GM12878 (cell line): Measurements from ENCODE around the gene KPNA4. TPM values are rescaled to one million over a fixed set of nuclear protein-coding genes. Genes with fewer than 3 reads are reported as not detected.

ENCODE experiments used
- ATAC-seq: fragments of 200-7000 bp; cut with Tn5 transposase; 3 replicates; pipeline ENCODE4 v1.9.1; 2020; ENCODE audit warnings: mild to moderate bottlenecking, moderate library complexity
- BruUV-seq: library from RNA; stranded (reverse); fragments of 400-500 nt; replicated peaks from 2 replicates; lab custom pipeline; 2021; lab: Mats Ljungman, UMichigan
- CTCF ChIA-PET: fragments of 300-600 bp; sonication (Branson Sonifier 250); formaldehyde crosslinking; extraction: SDS; loops from one replicate; lab custom pipeline; 2021; ENCODE audit warnings: inconsistent platforms; lab: Yijun Ruan, JAX
- POLR2A ChIA-PET: fragments of 350-600 bp; formaldehyde crosslinking; extraction: SDS; loops from one replicate; lab custom pipeline; 2021; ENCODE audit warnings: inconsistent platforms; lab: Charles Lee
- RAD21 ChIA-PET: fragments of 300-600 bp; sonication (Branson Sonifier 250); formaldehyde crosslinking; loops from one replicate; lab custom pipeline; 2023; ENCODE audit warnings: antibody characterized with exemption; ENCODE audit not compliant: unreplicated experiment; lab: Charles Lee
- SMC1A ChIA-PET: fragments of 300-600 bp; sonication (Branson Sonifier 250); formaldehyde crosslinking; loops from one replicate; lab custom pipeline; 2023; ENCODE audit not compliant: unreplicated experiment, uncharacterized antibody; lab: Charles Lee
- DNase-seq: peaks from one replicate; pipeline ENCODE4 v3.0.0-alpha.2; 2011; ENCODE audit warnings: low read depth, low spot score
- FAIRE-seq: peaks from 3 replicates; lab custom pipeline; 2011; peaks lifted over from hg19 to GRCh38; lab: Jason Lieb, UNC
- H2AFZ ChIP-seq: 2 replicates; pipeline ENCODE4 v1.6.0; 2011; ENCODE audit warnings: low read depth, low read length, control low read depth; ENCODE audit not compliant: control insufficient read depth
- H3K27ac ChIP-seq: 2 replicates; pipeline ENCODE4 v1.5.1; 2011; ENCODE audit warnings: control low read depth; ENCODE audit not compliant: control insufficient read depth, insufficient read depth
- H3K27me3 ChIP-seq, 2 experiments: replicated peaks in 1 of 2; 2 replicates each; pipeline versions ENCODE4 v1.6.0 to v1.6.1; 2011; ENCODE audit warnings: low read length in 1 of 2; ENCODE audit not compliant: control insufficient read depth in 2 of 2, insufficient read depth in 2 of 2
- H3K36me3 ChIP-seq, 2 experiments: 2 replicates each; pipeline ENCODE4 v1.5.1; 2011; ENCODE audit warnings: low read length in 1 of 2; ENCODE audit not compliant: control insufficient read depth in 2 of 2, insufficient read depth in 2 of 2
- H3K4me1 ChIP-seq: 2 replicates; pipeline ENCODE4 v1.6.1; 2011; ENCODE audit warnings: mild to moderate bottlenecking, low read length, moderate library complexity, mixed read lengths; ENCODE audit not compliant: control insufficient read depth, insufficient read depth
- H3K4me2 ChIP-seq: 2 replicates; pipeline ENCODE4 v1.6.0; 2011; ENCODE audit warnings: control low read depth; ENCODE audit not compliant: control insufficient read depth, insufficient read depth
- H3K4me3 ChIP-seq: fragments of 200-600 bp; sonication (generic); 2 replicates; pipeline ENCODE4 v1.5.1; 2016
- H3K79me2 ChIP-seq: 2 replicates; pipeline ENCODE4 v1.6.0; 2011; ENCODE audit warnings: low read length; ENCODE audit not compliant: control insufficient read depth, insufficient read depth
- H3K9ac ChIP-seq: 2 replicates; pipeline ENCODE4 v1.8.0; 2011; ENCODE audit warnings: low read length, control low read depth, mixed read lengths; ENCODE audit not compliant: control insufficient read depth, insufficient read depth
- H3K9me3 ChIP-seq: replicated peaks from 3 replicates; pipeline ENCODE4 v1.5.1; 2011; ENCODE audit warnings: mild to moderate bottlenecking, low read length; ENCODE audit not compliant: control insufficient read depth, insufficient read depth
- H4K20me1 ChIP-seq: 2 replicates; pipeline ENCODE4 v1.6.0; 2011; ENCODE audit not compliant: control insufficient read depth, insufficient read depth
- ASH2L ChIP-seq: fragments of 300-600, 200-600 bp; sonication (generic); IDR thresholded peaks from 2 replicates; pipeline ENCODE4 v1.6.1; 2017; ENCODE audit warnings: low read depth, mild to moderate bottlenecking, borderline replicate concordance
- CBFB ChIP-seq: IDR thresholded peaks from 2 replicates; pipeline ENCODE4 v1.6.1; 2016; ENCODE audit warnings: antibody characterized with exemption, low read depth
- E2F4 ChIP-seq: IDR thresholded peaks from 2 replicates; pipeline ENCODE4 v1.6.1; 2012; ENCODE audit warnings: low read depth, low read length, improper control_type of control experiment
- EGR1 ChIP-seq, 2 experiments: IDR thresholded peaks; 1 replicate in 1 of 2; 2 replicates in 1 of 2; pipeline ENCODE4 v1.6.1; 2011 to 2012; ENCODE audit warnings: low read depth in 2 of 2, low read length in 2 of 2, borderline replicate concordance in 1 of 2, mild to moderate bottlenecking in 1 of 2, moderate library complexity in 1 of 2
- KLF5 ChIP-seq: fragments of 450-650 bp; IDR thresholded peaks from 2 replicates; pipeline ENCODE4 v1.6.1; 2014; ENCODE audit warnings: mild to moderate bottlenecking; ENCODE audit not compliant: partially characterized antibody
- MEF2A ChIP-seq: IDR thresholded peaks from 2 replicates; pipeline ENCODE4 v1.6.1; 2011; ENCODE audit warnings: low read depth, mild to moderate bottlenecking, low read length, moderate library complexity; ENCODE audit not compliant: insufficient read depth
- MLLT1 ChIP-seq: fragments of 450-650 bp; IDR thresholded peaks from 2 replicates; pipeline ENCODE4 v1.6.1; 2016; ENCODE audit warnings: mild to moderate bottlenecking
- MYC ChIP-seq: IDR thresholded peaks from 2 replicates; pipeline ENCODE4 v1.6.1; 2011; ENCODE audit warnings: mild to moderate bottlenecking, low read length, moderate library complexity, inconsistent platforms; ENCODE audit not compliant: insufficient read depth, insufficient replicate concordance, insufficient read length, severe bottlenecking
- PAX5 ChIP-seq: IDR thresholded peaks from 2 replicates; pipeline ENCODE4 v1.6.1; 2011; ENCODE audit warnings: low read depth, low read length, borderline replicate concordance
- RB1 ChIP-seq: fragments of 450-650 bp; formaldehyde crosslinking; IDR thresholded peaks from 2 replicates; pipeline ENCODE4 v1.6.1; 2017; ENCODE audit warnings: mild to moderate bottlenecking, borderline replicate concordance
- SMARCA5 ChIP-seq: fragments of 450-650 bp; IDR thresholded peaks from 2 replicates; pipeline ENCODE4 v1.6.1; 2017; ENCODE audit warnings: mild to moderate bottlenecking
- SREBF1 ChIP-seq: IDR thresholded peaks from 2 replicates; pipeline ENCODE4 v1.6.1; 2012; ENCODE audit warnings: mild to moderate bottlenecking, low read length
- WGBS: methylation state at CpG from one replicate; pipeline ENCODE4 v1.1.6; 2016; ENCODE audit warnings: low lambda C conversion rate; ENCODE audit not compliant: insufficient replicate concordance, insufficient coverage; ENCODE audit errors: missing lambda C conversion rate; 5-methylcytosine and 5-hydroxymethylcytosine counted together
- in situ Hi-C: fragments of 300-500 bp; cut with MboI; formaldehyde crosslinking; loops from 9 replicates; pipeline ENCODE4 v1.14.3; 2018; ENCODE audit warnings: mixed read lengths
- intact Hi-C: fragments of 100-400 bp; cut with micrococcal nuclease; formaldehyde crosslinking; loops from one replicate; pipeline ENCODE4 v1.14.2; 2022; ENCODE audit not compliant: unreplicated experiment
- polyA plus RNA-seq, 11 experiments: library from polyadenylated mRNA; depleted of rRNA in 4 of 11; unstranded in 6 of 11; stranded (reverse) in 5 of 11; fragments of >200 nt; fragmentation: Nextera tagmentation in 4 of 11; fragmentation: Illumina TruSeq in 1 of 11; extraction: Ambion mirVana in 4 of 11; extraction: Trizol in 1 of 11; gene quantifications; 1 replicate in 1 of 11; 2 replicates in 10 of 11; pipeline versions ENCODE4 v1.2.1 to v1.2.3, GENCODE V29; 2011 to 2016; ENCODE audit warnings: inconsistent platforms in 2 of 11, missing spikeins in 2 of 11, low read depth in 1 of 11
- total RNA-seq, 4 experiments: library from RNA; depleted of rRNA in 3 of 4; stranded (reverse); fragments of >200 nt in 3 of 4; fragmentation: Illumina TruSeq in 1 of 4; extraction: Trizol in 1 of 4; gene quantifications; 2 replicates each; pipeline versions ENCODE4 v1.2.1 to v1.2.3, GENCODE V29; 2013 to 2021
- TF ChIP-seq, protein P1 (sequence below): IDR thresholded peaks from 2 replicates; pipeline ENCODE4 v1.6.1; 2011; ENCODE audit warnings: borderline replicate concordance, low read depth, mild to moderate bottlenecking, moderate library complexity, mixed read lengths, low read length; ENCODE audit not compliant: insufficient read depth; ENCODE audit errors: extremely low read length
- TF ChIP-seq, protein P2 (sequence below): IDR thresholded peaks from 2 replicates; pipeline ENCODE4 v1.6.1; 2011; ENCODE audit warnings: borderline replicate concordance, low read depth, mild to moderate bottlenecking, moderate library complexity, low read length; ENCODE audit not compliant: insufficient read depth, poor library complexity, severe bottlenecking

KPNA4 gene
- total and polyA plus RNA-seq, 10 of the 15 experiments (the other 5 are each of a cell fraction or from before 2014, with no cell fraction given): 9.9 to 40.6 (median 18.1) TPM

GRCh38 chr3:160448845-160449635 is 116.3 kb downstream of the KPNA4 start:
- peak; percentile 63 for ATAC-seq
- in situ Hi-C loops (no loop called here), intact Hi-C loops (loop anchor here (1.0 to 5.0 kb wide), 3 partner anchors 36 to 223 kb away; no protein-coding TSS in a partner anchor)
- Histone ChIP-seq H3K4me1 (peaks cover 6% of the 10 kb centered on the region), H3K9ac (peak overlapping the region; percentile 91), H2AFZ (peak overlapping the region; percentile 98), H3K9me3 (peaks cover 5% of the 10 kb centered on the region; the same call in 2 of the 3 replicates), H3K79me2 (peaks cover 58% of the 10 kb centered on the region), H4K20me1 (no peaks in the 10 kb centered on the region), H3K4me3 (peak overlapping the region; percentile 89), H3K36me3 (peaks cover 0 to 17% of the 10 kb centered on the region in 2 experiments; a peak in 1 of 4 replicates), H3K27me3 (no peaks in the 10 kb centered on the region), H3K27ac (peak overlapping the region; percentile 94), H3K4me2 (peak overlapping the region; percentile 93)
- peak; percentile 59 for FAIRE-seq
- TSS peak; percentile 70 for BruUV-seq
- ChIA-PET POLR2A (interaction anchor here (0.6 to 3.9 kb wide), 17 partner anchors 9 to 563 kb away, joined by 3 to 34 read pairs (median 5); partner anchors contain the start of genes IFT80 and SMC4), RAD21 (interaction anchor here (0.7 to 3.1 kb wide), 11 partner anchors 9 to 118 kb away, joined by 3 to 22 read pairs (median 4); partner anchors contain the start of gene SMC4), CTCF (interaction anchor here (0.9 to 3.3 kb wide), 10 partner anchors 9 to 449 kb away, joined by 3 to 17 read pairs (median 4); no protein-coding TSS in a partner anchor), SMC1A (interaction anchor here (1.0 to 7.7 kb wide), 10 partner anchors 9 to 417 kb away, joined by 3 to 73 read pairs (median 4); partner anchors contain the start of gene KPNA4)
- no peak for DNase-seq
- WGBS: under 1% methylated on average over 26 of the region's 26 CpGs
- TF ChIP-seq MYC (no peak), E2F4 (no peak), KLF5 (no peak), MEF2A (no peak), SREBF1 (no peak), ASH2L (0 out of 2 replicates have a peak, but pooled peaks have one; percentile 54), EGR1 (IDR thresholded peaks at IDR 0.05; ENCODE audit: borderline replicate concordance in 1 of 2, low read depth in 2 of 2, low read length in 2 of 2) (no peak), PAX5 (no peak), SMARCA5 (peak; percentile 88), CBFB (no peak), MLLT1 (peak; percentile 70; the same call in 1 of the 2 replicates), RB1 (peak; percentile 28; the same call in 1 of the 2 replicates)
- TF ChIP-seq, protein P1, sequence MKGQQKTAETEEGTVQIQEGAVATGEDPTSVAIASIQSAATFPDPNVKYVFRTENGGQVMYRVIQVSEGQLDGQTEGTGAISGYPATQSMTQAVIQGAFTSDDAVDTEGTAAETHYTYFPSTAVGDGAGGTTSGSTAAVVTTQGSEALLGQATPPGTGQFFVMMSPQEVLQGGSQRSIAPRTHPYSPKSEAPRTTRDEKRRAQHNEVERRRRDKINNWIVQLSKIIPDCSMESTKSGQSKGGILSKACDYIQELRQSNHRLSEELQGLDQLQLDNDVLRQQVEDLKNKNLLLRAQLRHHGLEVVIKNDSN: no peak
- TF ChIP-seq, protein P2, sequence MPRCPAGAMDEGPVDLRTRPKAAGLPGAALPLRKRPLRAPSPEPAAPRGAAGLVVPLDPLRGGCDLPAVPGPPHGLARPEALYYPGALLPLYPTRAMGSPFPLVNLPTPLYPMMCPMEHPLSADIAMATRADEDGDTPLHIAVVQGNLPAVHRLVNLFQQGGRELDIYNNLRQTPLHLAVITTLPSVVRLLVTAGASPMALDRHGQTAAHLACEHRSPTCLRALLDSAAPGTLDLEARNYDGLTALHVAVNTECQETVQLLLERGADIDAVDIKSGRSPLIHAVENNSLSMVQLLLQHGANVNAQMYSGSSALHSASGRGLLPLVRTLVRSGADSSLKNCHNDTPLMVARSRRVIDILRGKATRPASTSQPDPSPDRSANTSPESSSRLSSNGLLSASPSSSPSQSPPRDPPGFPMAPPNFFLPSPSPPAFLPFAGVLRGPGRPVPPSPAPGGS: no peak
